ENCODE measurements around the gene SDK1.
"Not testable (repeated sequence)": the region's sequence is repeated elsewhere in the genome, so short reads cannot be mapped to it uniquely, and the experiment has no call there.

Gene SDK1

DNA sequence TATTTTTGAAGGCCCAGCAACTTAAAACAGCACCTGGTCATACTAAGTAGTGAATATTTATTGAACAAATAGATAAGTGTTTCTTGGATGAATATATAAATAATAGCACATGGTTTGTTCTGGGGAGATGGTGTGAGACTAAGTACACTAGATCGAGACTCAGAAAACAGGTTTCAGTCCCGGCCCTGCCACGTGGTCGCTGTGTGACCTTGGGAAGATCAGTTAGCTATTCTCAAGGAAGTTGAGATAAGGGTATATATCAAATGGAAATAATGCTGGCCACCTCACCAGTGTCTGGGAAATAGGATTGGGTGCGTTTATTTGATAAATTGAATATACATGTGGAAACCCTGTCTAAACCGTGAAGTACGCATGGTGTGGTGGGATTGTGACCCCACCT is 354.6 kb downstream of the SDK1 start:
- no peak for DNase-seq (ENCODE audit: low spot score)

DNA sequence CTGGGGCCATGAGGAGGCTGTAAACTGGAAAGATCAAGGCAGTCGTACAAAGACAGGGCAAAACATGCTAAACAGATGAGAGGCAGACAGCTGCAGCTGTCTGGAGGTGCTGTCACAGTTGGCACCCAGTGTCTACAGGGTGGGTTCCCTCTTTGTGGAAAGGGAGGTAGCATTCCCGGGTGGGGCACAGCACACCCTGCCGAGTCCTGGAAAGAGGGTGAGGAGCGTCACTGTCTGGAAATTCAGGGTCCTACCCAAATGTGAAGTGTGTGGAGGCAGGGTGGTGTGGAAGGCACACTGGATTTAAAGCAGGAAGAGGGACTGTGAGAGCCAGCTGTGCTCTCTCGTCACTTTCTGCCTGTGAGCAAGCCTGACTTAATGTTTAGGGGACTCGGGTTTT is 356.2 kb downstream of the SDK1 start:
- DNase-seq (ENCODE audit: low spot score): no peak

DNA sequence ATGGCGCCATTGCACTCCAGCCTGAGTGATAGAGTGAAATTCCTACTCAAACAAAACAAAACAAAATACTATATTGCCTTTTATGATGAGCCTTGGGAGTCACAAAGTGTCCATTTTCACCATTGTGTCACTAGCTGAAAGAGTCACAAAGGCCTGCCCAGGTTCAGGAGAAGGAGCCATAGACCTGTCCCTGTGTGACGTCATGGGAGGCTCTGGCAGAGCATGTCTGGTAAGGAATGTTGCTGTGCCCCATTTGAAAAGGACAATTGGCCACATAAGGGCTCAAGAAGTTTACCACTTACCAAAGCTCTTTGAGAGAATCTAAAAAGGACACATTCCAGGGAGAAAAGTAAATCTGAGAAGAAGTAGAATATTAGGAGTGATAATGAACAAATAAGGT is 367.7 kb downstream of the SDK1 start:
- no peak for DNase-seq (ENCODE audit: low spot score)

DNA sequence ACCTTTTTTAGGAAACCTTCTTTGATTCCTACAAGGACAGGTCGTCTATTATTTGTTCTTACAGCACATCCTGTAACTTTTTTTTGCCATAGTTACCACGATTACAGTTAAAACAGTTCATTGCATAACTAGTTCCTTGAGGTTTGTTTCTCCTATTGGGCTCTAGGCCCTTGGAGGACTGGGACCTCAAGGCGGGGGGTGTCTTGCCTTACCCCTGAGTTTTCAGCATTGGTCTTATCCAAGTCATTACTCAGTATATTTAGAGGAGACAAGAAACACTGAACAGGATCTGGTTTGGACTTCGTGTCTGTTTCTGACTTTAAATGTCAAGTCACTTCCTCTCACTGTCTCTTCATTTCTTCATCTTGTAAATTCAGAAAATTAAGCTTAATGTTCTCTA is 369.8 kb downstream of the SDK1 start:
- no peak for DNase-seq (ENCODE audit: low spot score)

DNA sequence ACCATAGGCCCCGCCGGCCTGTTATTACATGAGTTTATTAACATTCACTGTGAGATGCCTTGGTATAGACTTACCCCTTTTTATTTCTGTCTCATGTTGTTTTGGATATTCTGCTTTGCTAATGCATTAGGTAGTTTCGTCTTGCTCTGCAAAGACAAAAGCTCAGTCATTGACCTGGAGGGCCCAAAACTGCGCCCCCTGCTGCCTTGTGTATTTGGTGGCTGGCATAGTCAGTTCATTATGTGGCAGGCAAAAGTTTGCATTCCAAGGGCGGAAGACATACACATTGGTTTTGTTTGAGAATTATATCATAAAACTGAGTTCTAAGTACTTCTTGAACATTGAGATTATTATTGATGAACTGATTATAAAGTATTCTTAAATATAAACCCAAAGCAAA is 372.5 kb downstream of the SDK1 start:
- DNase-seq (ENCODE audit: low spot score): no peak

DNA sequence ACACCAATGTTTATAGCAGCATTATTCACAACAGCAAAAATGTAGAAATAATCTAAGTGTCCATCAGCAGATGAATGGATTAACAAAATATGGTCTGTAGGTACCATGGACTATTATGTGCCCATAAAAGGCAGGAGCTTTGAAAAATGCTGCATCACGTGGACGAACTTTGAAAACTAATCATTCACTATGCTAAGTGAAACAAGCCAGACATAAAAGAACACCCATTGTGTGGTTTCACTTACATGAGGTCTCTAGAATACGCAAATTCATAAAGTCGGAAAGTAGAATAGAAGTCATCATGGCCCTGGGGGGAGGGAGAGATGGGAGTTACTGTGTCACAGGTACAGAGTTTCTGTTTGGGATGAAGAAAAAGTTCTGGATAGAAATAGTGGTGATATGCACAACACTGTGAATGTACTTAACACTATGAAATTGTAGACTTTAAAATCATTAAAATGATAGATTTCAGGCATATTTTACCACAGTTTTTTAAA is 377.3 kb downstream of the SDK1 start:
- no peak for DNase-seq (ENCODE audit: low spot score)

DNA sequence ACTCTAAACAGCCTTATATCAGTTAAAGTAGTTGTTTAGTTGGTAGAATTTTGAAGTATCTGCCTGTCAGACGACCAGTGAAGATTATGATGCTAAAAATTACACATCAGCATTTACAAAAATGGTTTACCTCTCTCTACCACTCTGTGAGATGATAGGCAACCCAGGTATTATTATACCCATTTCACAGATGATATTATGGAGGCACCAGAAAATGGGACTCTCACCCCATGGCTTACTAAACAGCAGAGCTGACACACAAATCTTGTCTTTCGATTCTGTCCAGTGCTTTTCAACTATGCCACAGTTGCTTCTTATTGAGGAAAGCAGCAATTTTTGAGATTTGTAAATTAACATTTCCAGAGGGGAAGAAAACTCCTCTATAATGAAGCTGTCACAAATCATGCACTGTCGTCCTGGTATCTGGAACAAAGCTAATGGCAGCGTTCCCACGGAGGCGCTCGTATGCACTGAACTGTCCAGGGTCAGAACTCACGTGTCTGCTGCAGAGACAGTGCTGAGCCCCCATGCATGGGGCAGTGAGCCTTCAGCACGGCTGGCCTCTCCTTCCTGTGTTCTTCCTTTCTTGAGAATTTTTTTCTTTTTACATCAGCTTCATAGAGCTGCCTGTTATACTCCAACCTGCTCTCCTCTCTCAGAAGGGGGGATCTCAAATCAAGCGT is 381.1 kb downstream of the SDK1 start:
- DNase-seq (ENCODE audit: low spot score): no peak

DNA sequence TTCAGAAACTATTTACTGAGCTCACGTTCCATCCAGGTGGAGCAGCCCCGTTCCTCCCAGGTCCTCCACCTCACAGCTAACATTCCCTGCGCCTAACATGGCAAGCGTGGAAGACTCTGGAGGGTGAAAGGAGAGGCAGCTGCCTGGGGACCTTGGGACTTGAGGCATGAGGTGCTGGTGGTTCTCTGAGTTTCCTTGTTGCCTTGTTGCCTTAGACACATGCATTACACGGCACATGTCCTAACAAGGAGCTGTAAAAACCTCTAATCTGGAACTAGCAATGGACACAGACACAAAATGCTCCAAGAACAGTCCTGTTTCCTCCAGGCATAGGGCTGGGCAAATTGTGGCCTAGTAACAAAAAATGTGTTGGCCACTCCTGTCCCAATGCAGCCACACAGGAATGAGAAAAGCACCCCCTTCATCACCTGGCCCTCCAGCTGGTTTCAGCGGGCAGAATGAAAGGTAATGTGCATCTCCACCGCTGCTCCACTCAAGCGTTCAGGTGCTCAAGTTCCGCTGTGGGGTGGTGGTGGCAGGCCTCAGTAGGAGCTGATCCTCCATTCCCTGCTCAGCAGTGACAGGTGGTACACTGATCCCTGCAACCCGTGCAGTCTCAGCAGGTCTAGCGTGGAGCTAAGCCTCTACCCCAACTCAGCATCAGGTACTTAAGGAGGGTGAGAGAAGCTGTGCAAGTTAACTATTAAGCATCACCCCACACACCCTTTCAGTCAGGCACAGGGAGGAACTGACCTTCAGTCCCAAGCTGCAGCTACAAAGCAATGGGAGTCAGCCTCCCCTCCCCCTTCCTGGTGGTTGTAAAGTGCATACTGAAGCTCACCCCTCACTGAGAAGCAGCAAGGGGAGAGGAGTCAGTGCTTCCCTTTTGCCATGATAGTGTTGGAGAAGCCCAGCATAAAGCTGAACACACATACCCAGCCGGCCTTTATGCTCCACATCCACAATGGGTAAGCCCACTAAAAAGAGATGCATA is 382.8 kb downstream of the SDK1 start:
- DNase-seq (ENCODE audit: low spot score): no peak

DNA sequence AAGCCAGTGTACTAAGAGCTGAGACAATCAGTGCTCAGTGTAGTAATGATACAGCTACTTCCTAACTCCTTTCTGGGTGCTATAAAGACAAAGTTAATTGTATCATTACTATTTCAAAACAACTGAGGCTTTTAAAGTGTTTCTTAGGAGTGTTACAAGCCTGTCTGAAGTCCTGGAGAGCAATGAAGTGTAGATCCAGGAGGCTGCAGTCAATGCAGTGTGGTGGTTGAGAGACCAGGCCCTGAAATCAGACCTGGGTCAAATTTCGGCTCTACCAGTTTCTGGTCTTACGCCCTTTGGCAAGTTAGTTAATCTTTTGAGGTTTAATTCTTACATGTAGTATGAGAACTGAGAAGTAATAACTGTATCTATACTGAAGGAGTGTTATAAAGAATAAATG is 387.0 kb downstream of the SDK1 start:
- DNase-seq (ENCODE audit: low spot score): no peak

DNA sequence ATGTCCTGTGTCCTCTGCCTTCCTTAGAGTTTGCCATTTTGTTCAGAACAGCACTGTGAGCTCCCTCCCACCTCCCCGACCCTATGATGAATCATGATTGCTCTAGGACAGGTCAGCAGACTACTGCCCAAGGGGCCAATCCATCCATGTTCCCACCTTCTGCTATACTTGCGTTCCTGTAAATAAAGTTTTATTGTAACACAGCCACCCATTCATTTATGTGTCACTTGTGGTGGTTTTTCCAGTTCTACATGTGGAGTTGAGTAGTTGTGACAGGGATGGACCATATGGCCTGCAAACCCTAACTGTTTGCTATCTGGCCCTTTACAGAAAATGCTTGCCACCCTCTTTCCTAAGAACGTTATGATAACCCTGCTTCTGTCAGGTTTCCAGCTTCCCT is 387.8 kb downstream of the SDK1 start:
- DNase-seq (ENCODE audit: low spot score): no peak

DNA sequence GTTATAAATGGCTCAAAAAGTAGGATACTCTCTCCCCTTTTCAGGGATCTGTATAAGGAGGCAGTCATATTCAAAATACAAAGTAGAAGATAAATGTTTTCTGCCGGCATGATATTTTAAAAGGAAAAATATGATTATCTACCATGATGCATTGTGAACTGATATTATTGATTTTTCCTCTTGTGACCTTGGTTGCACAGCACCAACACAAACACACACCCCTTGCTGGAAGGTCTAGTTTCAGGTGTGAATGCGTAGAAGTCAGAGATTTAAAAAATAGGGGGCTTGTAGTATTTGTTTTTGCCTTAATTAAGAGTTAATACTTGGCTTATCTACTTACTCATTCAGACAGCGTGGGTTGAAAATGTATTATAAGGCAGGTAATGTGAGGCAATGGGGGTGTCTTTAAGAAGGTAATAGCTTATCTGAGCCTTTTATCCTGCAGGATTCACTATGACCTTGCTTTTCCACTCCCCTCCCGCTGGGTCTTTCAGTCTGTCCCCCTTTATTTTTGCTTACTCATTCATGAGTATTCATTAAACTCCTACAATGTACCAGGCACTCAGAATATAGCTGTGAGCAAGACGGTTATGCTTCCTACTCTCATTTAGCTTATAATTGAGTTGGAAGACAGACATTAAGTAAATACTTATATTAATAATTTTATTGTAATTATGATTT is 390.6 kb downstream of the SDK1 start:
- DNase-seq (ENCODE audit: low spot score): no peak

DNA sequence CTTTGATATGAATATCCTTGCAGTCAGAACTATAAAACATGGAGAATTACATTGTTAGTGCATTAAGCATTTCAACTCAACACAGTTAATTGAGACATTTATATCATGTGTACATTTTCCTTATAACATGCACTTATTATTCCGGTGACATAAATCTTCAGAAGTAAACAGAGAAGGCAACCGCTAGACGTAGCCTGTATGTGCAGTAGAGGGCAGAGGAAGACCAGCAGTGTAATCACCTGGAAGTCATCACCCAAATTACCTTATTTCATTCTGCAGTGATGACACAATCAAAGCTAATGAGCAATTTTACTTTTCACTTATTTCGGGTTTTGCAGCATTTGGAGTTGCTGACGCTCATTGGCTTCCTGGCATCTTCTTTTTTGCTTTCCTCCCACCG is 394.6 kb downstream of the SDK1 start:
- DNase-seq (ENCODE audit: low spot score): no peak

DNA sequence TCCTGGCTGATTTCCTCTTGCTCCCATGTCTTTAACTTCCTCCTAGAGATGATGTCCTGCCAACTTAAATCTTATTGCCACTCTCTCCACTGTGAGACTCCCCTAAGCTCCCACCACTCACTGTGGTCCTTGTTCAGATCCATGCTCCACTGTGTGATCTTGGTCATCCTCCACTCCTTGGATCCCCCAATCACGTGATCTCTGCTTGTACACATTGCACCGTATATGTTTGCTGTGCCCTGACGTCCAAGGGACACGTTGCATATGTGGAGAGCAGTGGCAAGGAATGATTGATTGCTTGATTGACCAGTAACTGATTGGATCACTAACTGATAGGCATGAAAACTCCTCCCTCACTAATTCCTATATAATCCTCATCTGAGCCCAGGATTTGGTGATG is 395.1 kb downstream of the SDK1 start:
- no peak for DNase-seq (ENCODE audit: low spot score)

DNA sequence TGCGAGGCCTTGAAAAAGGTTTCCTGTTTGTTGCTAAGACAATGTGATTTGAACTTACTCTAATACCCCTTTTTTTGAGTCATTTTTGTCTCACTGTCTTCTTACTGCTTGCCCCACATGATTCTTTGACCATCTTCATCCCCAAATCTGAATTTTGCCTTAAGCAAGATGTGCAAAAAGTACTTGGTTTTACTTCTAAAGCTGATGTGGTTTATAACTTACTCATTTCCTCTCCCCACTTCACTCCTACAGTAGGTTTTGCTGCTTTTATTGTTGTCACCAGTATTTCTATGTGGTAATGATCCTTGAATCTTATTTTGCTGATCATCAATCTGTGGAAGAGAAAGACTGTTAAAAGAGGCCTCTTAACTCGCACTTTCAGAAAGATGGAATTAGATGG is 396.4 kb downstream of the SDK1 start:
- no peak for DNase-seq (ENCODE audit: low spot score)

DNA sequence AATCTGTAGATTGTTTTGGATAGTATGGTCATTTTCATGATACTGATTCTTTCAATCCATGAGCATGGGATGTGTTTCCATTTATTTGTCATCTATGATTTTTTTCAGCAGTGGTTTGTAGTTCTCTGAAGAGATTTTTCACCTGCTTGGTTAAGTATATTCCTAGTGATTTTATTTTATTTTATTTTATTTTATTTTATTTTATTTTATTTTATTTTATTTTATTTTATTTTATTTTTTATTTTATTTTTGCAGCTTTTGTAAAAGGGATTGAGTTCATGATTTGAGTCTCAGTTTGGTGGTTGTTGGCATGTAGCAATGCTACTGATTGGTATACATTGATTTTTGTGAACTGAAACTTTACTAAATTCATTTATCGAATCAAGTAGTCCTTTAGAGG is 404.2 kb downstream of the SDK1 start:
- DNase-seq (ENCODE audit: low spot score): no peak

DNA sequence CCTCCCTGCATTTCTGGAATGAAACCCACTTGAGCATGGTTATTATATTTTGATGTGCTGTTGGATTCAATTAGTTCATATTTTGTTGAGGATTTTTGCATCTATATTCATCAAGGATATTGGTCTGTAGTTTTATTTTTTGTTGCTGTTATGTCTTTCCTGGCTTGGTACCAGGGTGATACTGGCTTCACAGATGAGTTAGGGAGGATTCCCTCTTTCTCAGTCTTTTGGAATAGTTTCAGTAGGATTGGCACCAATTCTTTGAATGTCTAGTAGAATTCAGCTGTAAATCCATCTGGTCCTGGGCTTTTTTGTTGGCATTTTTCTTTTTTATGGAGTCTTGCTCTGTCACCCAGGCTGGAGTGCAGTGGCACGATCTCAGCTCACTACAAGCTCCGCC is 405.0 kb downstream of the SDK1 start:
- not testable (repeated sequence) for DNase-seq (ENCODE audit: low spot score)

DNA sequence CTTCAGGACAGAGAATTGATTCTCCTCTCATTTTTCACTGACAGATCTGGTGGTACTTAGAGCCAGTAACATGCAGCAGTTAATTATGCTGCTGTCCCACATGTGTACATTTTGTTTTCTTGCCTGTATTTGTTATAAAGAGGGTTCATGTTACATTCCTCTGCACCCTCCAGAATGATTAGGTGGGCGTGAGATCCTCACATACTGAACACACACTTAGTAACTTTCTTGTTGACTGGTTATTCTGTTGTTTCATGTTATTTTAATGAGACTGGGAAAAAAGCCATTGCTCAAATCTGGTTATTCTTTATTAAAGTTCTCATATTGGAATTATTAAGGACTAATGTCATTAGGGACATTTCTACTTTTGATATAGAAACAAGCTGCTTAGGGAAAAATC is 409.1 kb downstream of the SDK1 start:
- no peak for DNase-seq (ENCODE audit: low spot score)

DNA sequence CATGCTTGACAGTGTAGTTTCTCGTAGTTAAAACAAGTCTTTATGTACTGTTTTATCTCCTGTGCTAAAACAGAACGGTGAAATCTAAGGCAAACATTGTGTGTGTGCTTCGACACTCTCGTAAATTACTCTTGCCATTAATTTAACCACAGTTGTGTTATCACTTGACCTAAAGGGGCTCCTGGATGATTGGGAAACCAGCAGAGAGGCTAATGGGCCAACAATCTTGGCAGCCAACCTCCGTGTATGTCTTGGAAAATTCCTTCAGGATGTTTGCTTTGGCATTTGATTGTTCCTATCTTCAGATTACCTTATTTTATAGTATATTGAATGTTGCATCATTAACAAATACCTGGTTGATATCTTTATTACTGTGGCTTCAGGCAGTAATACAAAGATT is 409.5 kb downstream of the SDK1 start:
- DNase-seq (ENCODE audit: low spot score): no peak

DNA sequence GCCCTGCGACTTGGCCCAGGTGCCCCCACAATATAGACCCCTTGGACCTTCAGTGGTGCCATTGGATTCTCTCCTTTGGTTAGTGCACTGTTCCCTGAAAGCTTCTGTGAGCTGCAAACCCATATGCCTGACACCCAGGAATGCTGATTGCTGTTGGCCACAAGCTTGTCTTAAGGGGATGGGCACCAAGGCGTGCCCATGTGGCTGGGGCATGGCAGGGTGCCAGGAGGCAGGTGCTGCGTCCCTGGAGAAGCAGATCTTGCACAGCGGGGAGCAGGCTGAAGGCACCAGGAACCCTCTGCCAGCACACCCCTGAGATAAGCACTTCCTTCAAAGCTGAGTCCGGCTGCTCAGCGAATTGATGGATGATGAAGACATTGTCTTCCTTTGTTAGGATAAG is 411.8 kb downstream of the SDK1 start:
- no peak for DNase-seq (ENCODE audit: low spot score)

DNA sequence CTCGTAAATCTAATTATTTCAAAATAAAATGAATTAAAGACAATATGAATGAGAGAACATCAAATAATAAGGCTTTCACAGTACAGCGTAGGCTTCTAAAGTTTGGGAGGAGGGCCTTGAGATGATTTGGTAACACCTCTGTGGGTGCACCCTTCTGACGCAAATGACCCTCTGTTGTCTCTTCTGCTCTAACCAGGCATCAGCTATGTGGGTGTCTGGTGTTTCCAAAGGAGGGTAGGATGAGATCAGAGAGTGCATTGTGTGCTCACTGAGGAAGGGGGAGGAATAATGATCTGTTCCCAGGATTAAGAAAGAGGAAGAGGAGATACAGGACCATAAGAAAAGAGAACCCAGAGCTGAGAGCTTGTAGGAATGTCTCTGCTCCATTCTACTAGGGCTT is 420.4 kb downstream of the SDK1 start:
- DNase-seq (ENCODE audit: low spot score): no peak

DNA sequence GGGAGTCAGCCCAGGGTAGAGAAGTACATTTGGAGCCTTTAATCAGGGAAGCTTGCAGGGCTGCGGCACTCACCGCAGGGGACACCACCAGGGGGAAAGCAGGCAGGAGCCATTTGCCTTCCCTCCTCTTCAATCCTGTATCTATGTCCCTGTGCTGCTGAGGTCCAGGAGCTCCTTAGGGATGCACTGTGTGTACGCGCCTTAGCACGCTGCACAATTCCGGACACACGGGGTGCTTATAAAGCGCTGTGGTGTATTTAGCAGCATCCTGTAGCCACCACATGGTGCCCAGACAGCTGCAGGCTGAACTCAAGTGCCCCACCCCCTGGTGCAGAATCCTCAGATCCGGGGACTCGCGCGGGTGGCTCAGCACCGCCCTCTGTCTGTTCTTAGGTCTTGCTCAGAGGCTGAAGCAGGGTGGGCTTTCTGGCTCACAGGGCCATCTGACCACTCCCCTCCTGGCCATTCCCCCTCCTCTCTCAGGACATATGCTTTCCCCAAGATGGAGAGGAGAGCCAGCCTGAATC is 421.4 kb downstream of the SDK1 start:
- DNase-seq (ENCODE audit: low spot score): no peak

Data from GM03348 (cell line).